ENCODE data around the gene MYO9A.

GRCh38 chr15:71999807-72000206, 118.1 kb downstream of the MYO9A start:
- TF ChIP-seq POLR2A (IDR thresholded peaks at IDR 0.05; ENCODE audit: low read length) (no peak), GATA1 (IDR thresholded peaks at IDR 0.05; ENCODE audit: low read depth, low read length) (no peak)
